GM21423 (cell line): ENCODE results near the gene SLC12A6.
"Not testable (repeated sequence)": the region's sequence is repeated elsewhere in the genome, so short reads cannot be mapped to it uniquely, and the experiment has no call there.

ENCODE experiments used
- ATAC-seq: cut with Tn5 transposase; IDR thresholded peaks from one replicate; pipeline ENCODE4 v1.9.1; 2021; ENCODE audit warnings: mild to moderate bottlenecking, moderate library complexity; ENCODE audit not compliant: unreplicated experiment

Gene SLC12A6

DNA sequence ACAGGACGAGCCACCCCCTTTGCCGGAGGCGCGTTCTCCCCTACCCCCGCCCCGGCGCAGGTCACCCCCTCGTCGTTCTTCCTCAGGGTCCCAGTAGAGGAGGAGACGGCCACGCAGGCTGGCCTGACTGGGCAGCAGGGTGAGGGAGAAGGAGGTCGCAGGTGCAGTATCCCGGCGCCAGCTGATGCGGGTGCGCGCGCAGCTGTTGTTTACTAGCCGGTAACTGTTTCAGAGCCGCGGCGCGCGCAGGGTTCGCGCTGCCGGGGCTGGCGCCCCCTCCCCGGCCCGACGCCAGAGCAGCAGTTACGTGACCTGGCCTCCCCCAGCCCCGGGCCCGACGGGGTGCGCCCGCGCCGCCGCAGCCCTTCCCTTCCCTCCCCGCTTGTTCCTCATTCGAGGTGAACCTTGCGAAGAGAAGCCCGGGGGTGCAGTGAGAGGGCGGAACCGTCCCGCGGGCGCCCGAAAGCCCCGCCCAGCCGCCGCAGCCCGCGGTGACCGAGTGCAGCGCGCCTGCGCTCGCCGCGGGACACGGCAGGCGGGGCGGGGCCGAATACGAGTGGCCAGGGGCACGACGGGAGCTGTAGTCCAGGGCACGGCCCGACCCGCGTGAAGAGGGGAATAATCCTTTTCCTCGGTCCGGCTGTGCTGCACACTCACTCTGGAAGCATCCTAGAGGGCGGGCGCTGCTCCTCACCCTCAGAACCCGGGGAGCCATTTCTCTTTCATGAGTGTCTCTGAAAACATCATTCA lies at the start of gene SLC12A6:
TSS of gene SLC12A6 (minus strand) at position 225 of the 750 bp plus-strand sequence. CDS start 1,101 bp downstream, outside the sequence.
- peak; percentile 71 for ATAC-seq

DNA sequence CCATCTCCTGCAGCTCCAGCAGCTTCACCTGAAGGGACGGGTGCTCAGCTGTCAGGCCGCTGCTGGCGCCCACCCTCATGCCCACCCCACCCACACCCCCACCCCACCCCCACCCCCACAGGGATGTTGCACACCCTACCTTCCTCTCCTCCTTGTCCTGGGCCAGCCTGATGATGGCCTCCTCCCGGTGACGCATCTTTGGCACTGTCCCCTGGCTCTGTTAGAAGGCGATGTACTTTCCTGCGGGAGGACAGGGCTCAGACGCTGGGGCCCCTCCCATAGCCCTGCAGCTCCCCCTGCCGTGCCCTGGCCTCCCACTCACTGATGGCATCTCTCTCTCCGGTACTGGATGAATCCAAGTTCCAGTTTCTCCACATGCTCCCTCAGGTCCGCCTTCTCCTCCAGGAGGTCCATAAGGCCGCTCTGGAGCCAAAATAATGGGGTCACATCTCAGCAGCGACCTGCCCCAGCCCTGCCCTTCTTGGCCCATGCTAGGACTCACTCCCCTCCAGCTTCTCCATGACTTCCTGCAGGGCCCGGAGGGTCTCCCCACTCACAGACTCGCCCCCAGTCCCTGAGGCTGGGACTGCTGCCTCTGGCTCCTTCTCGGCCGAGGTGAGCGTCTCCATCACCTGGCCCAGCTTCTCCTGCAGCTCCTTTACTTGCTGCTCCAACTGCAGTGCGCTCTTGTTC lies 44.4 kb upstream of the SLC12A6 start:
- not testable (repeated sequence) for ATAC-seq

DNA sequence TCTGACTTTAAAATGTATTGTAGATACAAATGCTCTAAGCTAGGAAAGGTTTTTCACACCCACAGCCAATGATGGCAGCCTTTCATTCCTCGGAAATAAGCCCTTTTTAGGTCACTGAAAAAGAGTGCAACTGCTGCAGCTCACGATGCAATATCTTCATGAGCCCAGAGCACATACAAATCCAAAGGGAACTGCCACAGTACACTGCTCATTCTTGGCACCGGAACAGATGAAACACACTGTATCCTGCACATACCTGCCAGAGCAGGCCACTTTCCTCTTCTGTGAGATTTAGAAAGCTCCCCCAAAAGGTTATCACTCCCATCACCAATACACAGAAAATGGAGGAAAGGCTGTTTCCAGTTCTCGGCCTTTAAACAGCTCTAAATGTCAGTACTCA lies 42.9 kb upstream of the SLC12A6 start:
- not testable (repeated sequence) for ATAC-seq

DNA sequence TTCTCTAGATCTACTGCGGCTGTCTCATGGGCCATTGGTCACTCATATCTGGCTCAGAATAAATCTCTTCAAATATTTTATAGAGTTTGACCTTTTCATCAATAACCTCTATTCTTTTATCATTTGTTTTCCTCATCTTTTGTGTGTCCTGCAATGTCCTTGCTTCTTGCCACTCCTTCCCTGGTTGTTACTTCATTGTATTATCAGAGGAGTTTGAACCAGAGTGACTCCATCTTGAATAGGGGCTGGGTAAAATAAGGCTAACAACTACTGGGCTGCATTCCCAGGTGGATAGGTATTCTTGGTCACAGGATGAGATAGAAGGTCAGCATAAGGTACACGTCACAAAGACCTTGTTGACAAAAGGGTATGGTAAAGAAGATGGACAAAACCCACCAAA lies 39.3 kb upstream of the SLC12A6 start:
- no peak for ATAC-seq

DNA sequence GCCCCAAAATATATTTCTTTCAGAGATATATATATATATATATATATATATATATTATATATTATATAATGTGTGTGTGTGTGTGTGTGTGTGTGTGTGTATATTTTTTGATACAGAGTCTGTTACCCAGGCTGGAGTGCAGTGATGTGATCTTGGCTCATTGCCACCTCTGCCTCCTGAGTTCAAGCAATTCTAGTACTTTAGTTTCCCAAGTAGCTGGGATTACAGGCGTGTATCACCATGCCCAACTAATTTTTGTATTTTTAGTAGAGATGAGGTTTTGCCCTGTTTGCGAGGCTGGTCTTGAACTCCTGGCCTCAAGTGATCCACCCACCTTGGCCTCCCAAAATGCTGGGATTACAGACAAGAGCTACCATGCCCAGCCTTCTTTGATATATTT lies 38.0 kb upstream of the SLC12A6 start:
- ATAC-seq: not testable (repeated sequence)

DNA sequence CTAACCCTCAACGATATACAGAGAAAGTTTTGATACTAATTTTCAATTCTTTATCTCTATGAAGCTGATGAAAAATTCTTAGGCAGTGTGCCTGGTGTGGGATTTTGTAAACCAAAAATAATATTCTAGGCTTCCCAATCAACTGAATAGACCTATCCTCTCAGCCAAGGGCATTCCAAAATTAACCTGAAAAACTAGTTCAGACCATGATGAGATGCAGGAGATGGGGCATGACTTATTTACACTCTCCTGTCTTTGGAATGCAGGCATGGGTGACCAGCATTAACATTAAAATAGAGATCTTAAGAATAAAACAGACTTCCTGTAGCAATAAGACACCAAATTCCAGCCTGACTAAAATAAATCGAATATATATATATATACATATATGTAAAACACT lies 37.2 kb upstream of the SLC12A6 start:
- no peak for ATAC-seq

DNA sequence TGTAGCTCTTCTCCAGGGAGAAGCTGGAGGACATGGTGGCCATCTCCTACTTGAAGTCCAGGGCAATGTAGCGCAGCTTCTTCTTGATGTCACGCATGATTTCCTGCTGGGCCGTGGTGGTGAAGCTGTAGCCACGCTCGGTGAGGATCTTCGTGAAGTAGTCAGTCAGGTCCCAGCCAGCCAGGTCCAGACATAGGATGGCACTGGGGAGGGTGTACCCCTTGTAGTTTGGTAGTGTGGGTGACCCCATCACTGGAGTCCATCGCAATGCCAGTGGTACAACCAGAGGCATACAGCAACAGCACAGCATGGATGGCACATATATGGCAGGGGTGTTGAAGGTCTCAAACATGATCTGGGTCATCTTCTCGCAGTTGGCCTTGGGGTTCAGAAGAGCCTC lies 36.4 kb upstream of the SLC12A6 start:
- ATAC-seq: no peak

DNA sequence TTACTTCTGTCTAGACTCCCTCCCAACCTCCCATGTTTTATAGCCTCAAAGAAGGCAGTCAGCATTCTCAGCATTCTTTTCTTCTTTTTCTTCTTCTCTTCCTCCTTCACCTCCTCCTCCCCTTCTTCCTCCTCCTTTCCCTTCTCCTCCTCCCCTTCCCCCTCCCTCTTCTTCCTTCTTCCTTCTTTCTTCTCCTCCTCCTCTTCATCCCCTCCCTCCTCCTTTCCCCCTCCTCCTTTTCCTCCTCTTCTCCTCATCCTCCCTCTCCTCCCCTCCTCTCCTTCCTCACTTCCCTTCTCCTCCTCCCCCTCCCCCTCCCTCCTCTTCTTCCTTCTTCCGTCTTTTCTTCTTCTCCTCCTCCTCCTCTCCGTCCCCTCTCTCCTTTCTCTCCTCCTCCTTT lies 33.1 kb upstream of the SLC12A6 start:
- no peak for ATAC-seq

DNA sequence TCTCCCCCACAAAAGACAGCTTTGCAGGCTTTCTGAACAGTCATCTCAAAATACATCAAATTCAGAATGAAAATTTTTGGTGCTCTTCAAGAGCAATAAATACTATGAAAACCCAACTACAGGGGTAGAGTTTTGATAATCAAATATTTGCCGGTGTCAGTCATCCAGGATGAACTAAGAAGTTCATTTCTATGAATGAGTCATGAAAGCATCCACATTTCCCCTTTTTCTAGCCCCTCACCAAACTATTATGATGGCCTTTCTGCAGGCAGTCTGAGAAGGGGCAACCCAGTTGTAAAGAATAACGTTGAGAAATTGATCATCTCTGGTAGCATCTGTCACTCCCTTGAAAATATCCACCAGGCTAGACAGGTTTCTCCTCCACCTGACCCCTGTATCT lies 32.5 kb upstream of the SLC12A6 start:
- ATAC-seq: no peak

DNA sequence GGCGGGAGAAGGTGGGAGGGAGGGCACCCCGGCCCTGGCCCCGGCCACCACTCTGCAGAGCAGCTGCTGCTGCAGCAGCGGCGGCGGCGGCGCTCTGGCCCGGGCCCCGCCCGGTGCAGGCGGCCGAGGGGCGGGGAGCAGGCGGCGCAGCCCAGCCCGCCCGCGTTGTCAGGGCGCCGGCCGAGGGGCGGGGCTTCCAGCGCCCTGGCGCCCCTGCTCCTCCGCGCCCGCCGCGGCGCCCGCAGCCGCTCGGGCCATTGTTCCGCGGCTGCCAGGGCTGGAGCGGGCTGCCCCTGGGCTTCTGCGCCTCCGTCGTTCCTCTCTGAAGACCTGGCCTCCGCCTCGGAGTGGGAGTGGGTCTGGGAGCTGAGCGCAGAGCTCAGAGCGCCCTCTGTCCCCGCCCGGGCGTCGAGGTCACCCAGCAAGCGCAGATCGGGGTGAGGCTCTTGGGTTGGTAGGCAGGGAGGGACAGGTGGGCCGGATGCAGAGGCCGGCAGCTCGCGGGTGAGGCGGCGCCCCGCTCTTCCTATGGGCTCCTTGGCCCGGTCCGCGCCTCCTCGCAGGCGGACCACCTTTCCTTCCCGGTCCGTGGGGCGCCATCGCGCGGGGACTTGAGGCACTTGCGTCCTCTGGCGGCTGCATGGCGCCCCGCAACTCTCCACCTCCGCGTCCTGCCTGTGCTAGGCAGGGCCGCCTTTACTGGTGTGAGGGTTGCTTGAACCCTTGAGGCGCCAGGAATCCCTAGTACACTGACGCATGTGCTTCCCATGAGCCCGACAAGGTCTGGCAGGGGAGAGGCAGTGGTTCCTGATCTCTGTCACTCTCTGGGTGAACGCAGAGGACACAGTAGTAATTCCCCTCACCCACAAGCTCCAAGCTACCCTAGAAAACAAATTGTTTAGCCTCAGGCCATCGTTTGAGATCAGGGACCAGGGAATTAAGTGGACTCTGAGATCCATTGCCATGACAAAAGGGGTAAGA lies 29.8 kb upstream of the SLC12A6 start, which contains the start of gene LPCAT4:
TSS of gene LPCAT4 (minus strand) at position 96 of the 981 bp plus-strand sequence. CDS start 96 bp downstream, outside the sequence.
- ATAC-seq: peak; percentile 82

DNA sequence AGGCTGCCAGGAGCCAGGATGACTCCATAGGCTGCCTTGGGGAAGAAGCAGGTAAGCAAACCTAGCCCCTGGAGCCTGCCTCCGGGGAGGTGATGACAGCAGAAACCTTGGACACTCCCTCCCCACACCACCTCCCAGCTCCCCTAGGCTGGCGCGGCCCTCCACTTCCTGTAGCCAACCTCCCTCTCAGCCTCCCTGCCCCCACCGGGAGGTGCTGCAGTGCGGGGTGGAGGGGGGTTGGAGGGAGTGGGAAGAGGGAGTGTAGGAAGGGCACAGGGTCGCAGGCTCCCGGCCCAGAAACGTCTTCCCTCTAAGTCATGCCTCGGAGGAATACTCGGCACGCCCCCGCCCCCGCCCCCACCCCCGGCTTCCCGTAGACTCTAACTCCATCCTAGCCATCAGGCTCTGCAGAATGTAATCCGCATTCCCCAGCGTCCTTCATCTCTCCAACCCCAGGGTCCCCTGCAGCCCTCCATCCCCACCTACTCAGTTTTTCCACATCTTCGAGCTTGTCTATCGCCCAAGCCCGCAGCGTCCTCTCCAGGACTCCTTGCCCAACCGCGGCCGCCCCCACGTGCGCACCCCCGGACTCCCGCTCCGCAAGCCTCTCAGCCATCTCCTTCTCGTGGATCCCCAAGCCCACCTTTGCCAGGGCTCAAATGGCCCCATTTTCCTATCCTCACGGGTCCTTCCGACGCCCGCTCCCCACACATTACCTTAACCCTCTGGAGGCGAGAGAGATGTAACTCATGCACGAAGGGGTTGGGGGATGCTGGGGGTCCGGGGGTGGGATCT lies 28.9 kb upstream of the SLC12A6 start:
- ATAC-seq: no peak

DNA sequence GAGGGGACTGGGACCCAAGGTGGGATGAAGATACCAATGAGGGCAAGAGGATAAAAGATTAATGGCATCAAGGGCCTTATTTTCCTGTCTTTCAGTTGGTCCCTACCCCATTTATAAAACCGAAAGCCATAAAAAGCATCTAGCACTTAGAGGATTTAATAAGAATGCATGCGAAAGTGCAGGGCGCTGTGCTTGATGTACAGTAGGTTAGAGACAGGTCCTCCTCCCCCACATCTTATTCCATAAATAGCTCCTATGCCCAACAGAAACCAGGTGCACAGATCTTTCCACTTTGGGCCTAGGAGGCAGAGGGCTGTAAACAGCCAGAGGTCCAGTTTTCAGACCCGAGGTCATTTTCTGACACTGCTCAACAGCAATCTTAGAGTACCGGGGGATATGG lies 28.3 kb upstream of the SLC12A6 start:
- ATAC-seq: no peak

DNA sequence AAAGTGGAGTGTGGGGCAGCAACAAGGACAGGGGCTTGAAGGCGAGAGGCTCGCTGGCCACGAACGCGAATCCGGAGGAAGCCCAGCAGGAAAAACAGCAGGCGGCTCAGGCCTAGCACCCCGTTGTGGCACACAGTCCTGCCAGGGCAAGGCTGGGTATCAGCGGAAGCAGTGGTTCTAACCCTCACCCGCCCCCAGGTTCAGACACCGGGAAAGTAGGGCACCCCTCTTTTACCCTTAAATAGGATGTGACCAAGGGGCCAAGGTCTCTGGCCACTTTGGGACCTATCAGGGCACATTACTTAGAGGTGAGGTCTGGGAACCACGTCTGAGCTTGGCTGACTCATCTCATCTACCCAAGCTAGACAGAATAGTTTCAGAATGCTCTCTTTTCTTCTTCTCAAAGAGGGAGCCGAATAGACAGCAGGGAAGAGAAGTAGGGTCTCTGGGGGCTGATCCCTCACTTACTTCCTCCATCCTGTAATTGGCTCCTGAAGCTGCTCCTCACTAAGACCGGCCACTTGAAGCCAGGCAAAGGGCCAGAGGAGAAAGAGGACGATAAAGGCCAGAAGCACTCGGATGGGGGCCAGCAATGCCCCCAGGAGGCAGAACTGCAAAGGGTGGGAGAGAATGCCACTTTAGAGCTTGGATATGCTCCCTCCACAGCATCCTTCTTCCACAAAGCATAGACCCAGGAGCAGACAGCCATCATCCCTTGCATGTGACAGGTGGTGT lies 27.7 kb upstream of the SLC12A6 start:
- ATAC-seq: no peak

DNA sequence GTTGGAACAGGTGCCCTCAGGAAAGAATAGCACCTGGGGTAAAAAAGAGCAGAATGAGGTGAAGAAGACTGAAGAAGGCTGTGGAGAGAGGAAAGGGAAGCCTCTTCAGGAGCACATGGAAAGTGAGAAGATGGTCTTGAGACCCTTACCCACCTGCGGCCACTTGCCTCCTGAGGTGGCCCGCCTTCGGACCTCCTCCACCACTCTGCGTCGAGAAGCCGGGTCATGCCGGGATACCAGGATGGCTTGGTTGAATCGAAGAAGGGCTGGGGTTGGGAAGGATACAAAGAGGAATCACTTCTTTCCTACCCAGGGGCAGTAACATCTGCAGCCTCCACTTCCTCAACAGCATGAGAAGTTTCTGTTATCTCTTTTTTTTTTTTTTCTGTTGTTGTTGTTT lies 26.5 kb upstream of the SLC12A6 start:
- ATAC-seq: no peak

DNA sequence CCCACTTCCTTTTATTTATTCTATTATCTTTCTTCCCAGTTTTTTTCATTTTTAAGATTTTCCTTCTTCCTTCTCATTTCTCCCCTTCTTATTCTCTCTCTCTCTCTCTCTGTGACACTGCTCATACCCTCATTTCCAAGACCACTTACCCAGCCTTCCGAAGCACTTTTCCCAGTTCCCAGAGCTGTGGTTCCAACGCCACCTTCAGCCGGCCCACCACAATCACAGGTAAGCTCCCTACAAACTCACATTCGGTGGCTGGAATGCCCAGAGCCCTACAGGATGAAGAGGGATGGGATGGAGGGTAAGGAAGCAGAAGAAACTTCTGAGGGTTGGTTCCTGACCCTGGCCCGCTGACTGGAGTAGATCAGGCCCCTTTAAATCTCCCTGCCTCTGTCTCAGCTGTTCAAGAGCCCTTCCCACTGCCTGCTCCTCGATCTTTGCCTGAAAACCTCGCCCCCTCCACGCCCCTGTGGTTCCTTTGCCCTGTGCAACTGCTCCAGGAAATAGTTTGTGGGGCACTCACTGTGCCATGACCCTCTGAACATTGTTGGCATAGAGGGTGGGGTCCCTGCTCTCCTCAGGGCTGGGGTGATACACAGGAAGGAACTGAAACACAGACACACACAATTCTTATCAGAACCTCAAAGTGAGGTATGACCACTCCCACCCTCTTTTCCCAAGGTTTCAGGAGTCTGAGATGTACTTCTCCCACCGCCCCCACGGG lies 24.6 kb upstream of the SLC12A6 start:
- ATAC-seq: no peak

DNA sequence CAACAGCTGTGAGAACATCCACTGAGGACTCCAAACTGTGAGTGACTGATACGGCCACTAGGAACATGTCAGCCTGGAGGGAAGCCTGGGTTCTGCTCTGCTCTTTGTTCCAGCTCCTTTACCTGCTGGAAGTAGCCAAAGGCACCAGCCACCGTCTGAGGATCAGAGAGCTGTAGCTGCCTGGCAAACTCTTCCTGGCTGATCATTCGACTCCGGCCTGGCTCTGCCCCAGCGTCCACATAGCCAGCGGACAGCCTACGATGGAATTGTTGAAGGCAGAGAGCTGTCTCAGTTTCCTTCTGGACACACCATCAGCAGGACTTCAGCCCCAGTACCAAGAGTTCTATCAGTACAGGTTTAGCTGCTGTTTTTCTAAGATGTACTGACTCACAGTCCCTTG lies 23.7 kb upstream of the SLC12A6 start:
- no peak for ATAC-seq

DNA sequence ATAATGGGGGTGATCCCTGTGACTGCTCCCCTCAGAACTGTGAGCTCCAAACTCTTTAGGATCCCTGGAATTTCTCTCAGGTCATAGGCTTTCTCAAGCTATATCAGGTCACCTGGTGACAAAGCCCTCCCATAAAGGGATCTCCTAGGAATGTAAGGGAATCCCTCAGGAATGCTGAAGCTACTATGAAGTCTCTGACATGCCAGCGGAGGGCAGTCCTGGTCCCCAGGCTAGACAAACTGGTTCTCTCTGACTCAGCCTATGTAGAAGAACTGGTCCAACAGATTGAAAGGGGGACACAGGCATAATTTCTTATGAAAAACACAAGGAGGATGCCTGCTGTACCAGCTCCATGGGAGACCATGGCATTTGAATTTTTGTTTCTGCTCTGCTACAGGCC lies 22.7 kb upstream of the SLC12A6 start:
- no peak for ATAC-seq

DNA sequence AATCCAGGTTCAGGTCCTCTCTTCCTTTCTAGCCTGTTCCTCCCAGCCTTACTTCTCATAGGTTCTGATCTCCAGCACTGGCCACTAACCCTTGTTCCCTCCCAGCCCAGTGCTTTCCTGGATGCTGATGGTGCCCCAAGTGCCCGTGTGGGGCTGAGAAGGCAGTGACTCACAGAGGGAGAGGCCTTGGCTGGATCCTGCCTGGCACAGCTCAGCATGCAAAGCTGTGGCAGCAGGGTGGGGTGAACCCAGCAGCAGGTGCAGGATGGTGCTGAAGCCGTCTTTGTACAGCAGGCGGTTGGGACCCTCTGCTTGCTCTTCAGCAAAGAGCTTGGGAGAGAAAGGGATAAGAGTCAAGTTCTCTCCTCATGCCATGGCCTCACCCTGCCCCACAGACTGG lies 21.8 kb upstream of the SLC12A6 start:
- no peak for ATAC-seq

DNA sequence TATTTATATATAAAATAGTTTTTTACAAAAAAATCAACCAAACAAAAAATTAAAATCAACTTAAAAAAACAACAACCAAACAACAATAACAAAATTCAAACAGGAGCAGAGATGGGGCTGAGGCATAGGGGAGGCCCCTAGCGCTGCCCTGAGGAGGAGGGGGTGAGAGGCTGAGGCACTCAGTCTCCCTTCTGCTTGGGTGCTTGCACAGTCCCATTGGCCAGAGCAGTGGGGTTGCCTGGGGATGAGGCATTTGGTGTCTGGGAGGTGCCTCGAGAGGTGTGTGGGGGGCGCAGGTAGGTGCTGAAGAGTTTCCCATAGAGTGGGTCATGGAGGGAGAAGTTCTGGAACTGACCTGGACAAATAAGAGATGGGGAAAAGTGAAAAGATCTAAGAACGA lies 21.4 kb upstream of the SLC12A6 start:
- no peak for ATAC-seq
